Natural killer cell (primary cell): ENCODE data around the gene HOXB5. TPM values are rescaled to one million over a fixed set of nuclear protein-coding genes. Genes with fewer than 3 reads are reported as not detected.

Experiments used
- ATAC-seq, 3 donors: fragments of 150-1000 bp in 2 of 3; fragments of 200-7000 bp in 1 of 3; cut with Tn5 transposase; 1 replicate in 1 of 3; 2 replicates in 2 of 3; pipeline ENCODE4 v1.10.0; 2021; ENCODE audit warnings: mild to moderate bottlenecking in 2 of 3, moderate library complexity in 2 of 3
- DNase-seq, 2 donors: peaks; one replicate each; pipeline versions ENCODE4 v3.0.0 to v3.0.0-alpha.2; 2013 to 2021; ENCODE audit warnings: mixed read lengths in 1 of 2
- H3K27ac ChIP-seq: one replicate; pipeline ENCODE4 v1.5.1; 2013; ENCODE audit warnings: mild to moderate bottlenecking, low read length
- H3K27me3 ChIP-seq: one replicate; pipeline ENCODE4 v1.6.1; 2013; ENCODE audit warnings: low read length; ENCODE audit not compliant: control insufficient read depth, insufficient read depth
- H3K36me3 ChIP-seq: one replicate; pipeline ENCODE4 v1.6.1; 2013; ENCODE audit warnings: low read length; ENCODE audit not compliant: control insufficient read depth, insufficient read depth
- H3K4me1 ChIP-seq: one replicate; pipeline ENCODE4 v1.6.1; 2013; ENCODE audit warnings: low read length; ENCODE audit not compliant: control insufficient read depth, insufficient read depth
- H3K4me3 ChIP-seq: one replicate; pipeline ENCODE4 v1.5.1; 2013; ENCODE audit warnings: low read length
- H3K9me3 ChIP-seq: one replicate; pipeline ENCODE4 v1.6.1; 2013; ENCODE audit warnings: low read length; ENCODE audit not compliant: control insufficient read depth, insufficient read depth
- H3K27ac Mint-ChIP-seq, 2 donors: one replicate each; pipeline ENCODE4 v1.8.0; 2022; ENCODE audit warnings: mild to moderate bottlenecking in 2 of 2, mixed read lengths in 2 of 2, moderate library complexity in 1 of 2
- H3K27me3 Mint-ChIP-seq, 2 donors: one replicate each; pipeline ENCODE4 v1.8.0; 2022; ENCODE audit warnings: low read depth in 2 of 2, mixed read lengths in 2 of 2
- H3K36me3 Mint-ChIP-seq: one replicate; pipeline ENCODE4 v1.8.0; 2022; ENCODE audit warnings: mixed read lengths
- H3K4me1 Mint-ChIP-seq, 2 donors: one replicate each; pipeline ENCODE4 v1.8.0; 2022; ENCODE audit warnings: mixed read lengths in 2 of 2
- H3K4me3 Mint-ChIP-seq: one replicate; pipeline ENCODE4 v1.8.0; 2022; ENCODE audit warnings: mild to moderate bottlenecking, moderate library complexity, mixed read lengths
- H3K9me3 Mint-ChIP-seq, 2 donors: one replicate each; pipeline ENCODE4 v1.8.0; 2022; ENCODE audit warnings: mixed read lengths in 2 of 2
- CTCF ChIP-seq: fragments of 200-600 bp; IDR thresholded peaks from one replicate; pipeline ENCODE4 v1.8.0; 2022; ENCODE audit warnings: antibody characterized with exemption
- WGBS: methylation state at CpG from one replicate; pipeline ENCODE4 v1.1.7; 2013; ENCODE audit warnings: missing lambda C conversion rate; ENCODE audit not compliant: insufficient coverage; 5-methylcytosine and 5-hydroxymethylcytosine counted together
- intact Hi-C: fragments of 100-400 bp; cut with micrococcal nuclease; formaldehyde crosslinking; loops from one replicate; pipeline ENCODE4 v1.14.2; 2022
- total RNA-seq, 4 donors: library from RNA; stranded (reverse); fragments of 120-200 nt in 1 of 4; gene quantifications; one replicate each; pipeline versions ENCODE4 v1.2.3 to v1.2.4, GENCODE V29; 2013 to 2022

Gene HOXB5
- total RNA-seq, 3 donors from 2014 or later (not counting 1 experiment from before 2014, with no cell fraction given): not detected

DNA sequence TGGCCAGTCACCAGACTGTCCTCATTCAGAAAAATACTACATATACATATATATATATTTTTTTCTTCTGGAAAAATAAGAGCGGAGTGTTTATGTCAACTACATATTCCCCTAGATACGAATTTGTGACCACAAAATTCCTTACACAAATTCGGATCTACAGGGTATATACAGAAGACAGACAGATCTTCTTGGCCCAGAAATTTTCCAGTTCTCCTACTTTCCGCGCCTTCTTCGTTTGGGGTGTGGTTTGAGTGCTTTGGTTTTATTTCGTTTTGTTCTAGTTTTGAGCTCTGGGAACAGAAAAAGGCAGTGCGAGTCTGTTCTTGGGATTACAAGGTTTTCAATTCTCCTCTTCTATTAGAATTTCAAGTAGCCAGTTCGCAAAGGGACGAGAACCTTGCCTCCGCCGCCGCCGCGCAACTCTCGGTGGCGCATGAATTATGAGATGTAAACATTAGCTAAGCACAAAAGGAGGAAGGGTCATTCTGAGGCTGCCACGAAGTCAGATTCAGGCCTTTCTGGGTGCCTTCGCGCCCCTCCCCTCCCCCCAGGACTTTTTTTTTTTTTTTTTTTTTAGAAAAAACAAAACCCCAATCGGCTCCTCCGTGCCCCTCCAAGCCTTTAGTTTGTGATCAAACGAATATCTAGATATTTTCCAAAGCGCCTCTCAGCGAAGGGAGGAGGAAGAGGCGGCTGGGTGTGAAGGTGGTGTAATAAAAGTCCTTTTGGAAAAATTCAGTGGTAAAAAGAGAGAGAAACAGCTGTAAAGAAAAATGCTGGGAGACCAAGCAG is 13.6 kb downstream of the HOXB5 start:
- 49% methylated on average over 24 of the region's 26 CpGs for WGBS
- no peaks in the 10 kb centered on the region for H3K9me3 Mint-ChIP-seq
- Histone ChIP-seq H3K4me1 (peaks cover 49% of the 10 kb centered on the region), H3K27ac (no peak overlapping the region), H3K36me3 (no peaks in the 10 kb centered on the region), H3K9me3 (no peaks in the 10 kb centered on the region), H3K27me3 (peaks cover 36% of the 10 kb centered on the region), H3K4me3 (no peak overlapping the region)
- H3K27me3 Mint-ChIP-seq: peaks cover 38 to 55% of the 10 kb centered on the region in 2 donors
- no peaks in the 10 kb centered on the region for H3K36me3 Mint-ChIP-seq
- H3K4me3 Mint-ChIP-seq: peak overlapping the region; percentile 97
- TF ChIP-seq CTCF: no peak
- H3K27ac Mint-ChIP-seq: no peak overlapping the region
- intact Hi-C loops: no loop called here
- no peak for DNase-seq
- no peak for ATAC-seq
- peaks cover 33 to 66% of the 10 kb centered on the region in 2 donors for H3K4me1 Mint-ChIP-seq

- Histone ChIP-seq H3K4me1 (peaks cover 47% of the 10 kb centered on the region), H3K9me3 (no peaks in the 10 kb centered on the region), H3K36me3 (no peaks in the 10 kb centered on the region), H3K27me3 (peaks cover 36% of the 10 kb centered on the region), H3K27ac (no peak overlapping the region), H3K4me3 (no peak overlapping the region)
- DNase-seq: peak in 1 of 2 donors; percentile 16
- intact Hi-C loops: no loop called here
- WGBS: 51% methylated on average over 3 of the region's 7 CpGs
- Mint-ChIP-seq H3K4me3 (peak overlapping the region; percentile 97), H3K9me3 (no peaks in the 10 kb centered on the region), H3K36me3 (no peaks in the 10 kb centered on the region), H3K27me3 (peaks cover 38 to 53% of the 10 kb centered on the region in 2 donors), H3K4me1 (peaks cover 31 to 60% of the 10 kb centered on the region in 2 donors), H3K27ac (peak overlapping the region; percentile 86 to 89)
- ATAC-seq: no peak
- TF ChIP-seq CTCF: no peak
These were observed 14.2 kb downstream of the HOXB5 start for GRCh38 chr17:48579471-48579759.

GRCh38 chr17:48578616-48579470 is 14.7 kb downstream of the HOXB5 start:
- Histone ChIP-seq H3K27me3 (peaks cover 35% of the 10 kb centered on the region), H3K27ac (peak overlapping the region; percentile 51), H3K4me3 (peak overlapping the region; percentile 81), H3K9me3 (no peaks in the 10 kb centered on the region), H3K4me1 (peaks cover 51% of the 10 kb centered on the region), H3K36me3 (no peaks in the 10 kb centered on the region)
- Mint-ChIP-seq H3K4me3 (peak overlapping the region; percentile 97), H3K27me3 (peaks cover 37 to 48% of the 10 kb centered on the region in 2 donors), H3K27ac (peak overlapping the region; percentile 86 to 89), H3K36me3 (no peaks in the 10 kb centered on the region), H3K4me1 (peaks cover 37 to 64% of the 10 kb centered on the region in 2 donors), H3K9me3 (no peaks in the 10 kb centered on the region)
- WGBS: 12% methylated on average over 43 of the region's 43 CpGs
- ATAC-seq (peak; percentile 39 to 48 (median 44)), DNase-seq (no peak)
- intact Hi-C loops: no loop called here
- TF ChIP-seq CTCF: no peak
